Activated CD8-positive, alpha-beta memory T cell treated with anti-CD3 and anti-CD28 coated beads, Interleukin-2, amount 50 U/mL, for 1 hour (primary cell): ENCODE results near the gene TIAM1.

Experiments used
- DNase-seq: peaks from one replicate; pipeline ENCODE4 v3.0.0-alpha.2; 2020; ENCODE audit errors: extremely low read depth

The TIAM1 gene

DNA sequence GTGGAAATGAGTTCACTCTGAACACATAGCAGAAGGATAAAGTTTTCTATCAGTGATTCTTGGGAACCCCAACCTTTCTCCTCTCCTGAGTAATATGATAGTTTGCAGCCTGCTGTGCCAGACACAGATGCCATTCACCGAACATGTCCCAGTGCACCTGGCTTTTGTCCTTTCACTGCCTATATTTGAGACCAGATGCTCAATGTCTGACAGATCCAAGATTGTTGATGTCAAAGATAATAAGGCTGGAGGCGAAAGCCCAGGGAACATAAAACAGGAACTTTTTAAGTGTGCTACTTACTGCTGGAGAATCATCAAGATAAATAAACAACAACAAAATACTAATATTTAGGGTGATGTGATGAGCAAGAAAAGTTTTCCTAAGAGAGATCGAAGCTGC lies 139.3 kb downstream of the TIAM1 start:
- no peak for DNase-seq

- DNase-seq: no peak
These were observed 140.5 kb downstream of the TIAM1 start for GRCh38 chr21:31203431-31204054.

GRCh38 chr21:31201548-31201947 lies 142.5 kb downstream of the TIAM1 start:
- DNase-seq: no peak

DNA sequence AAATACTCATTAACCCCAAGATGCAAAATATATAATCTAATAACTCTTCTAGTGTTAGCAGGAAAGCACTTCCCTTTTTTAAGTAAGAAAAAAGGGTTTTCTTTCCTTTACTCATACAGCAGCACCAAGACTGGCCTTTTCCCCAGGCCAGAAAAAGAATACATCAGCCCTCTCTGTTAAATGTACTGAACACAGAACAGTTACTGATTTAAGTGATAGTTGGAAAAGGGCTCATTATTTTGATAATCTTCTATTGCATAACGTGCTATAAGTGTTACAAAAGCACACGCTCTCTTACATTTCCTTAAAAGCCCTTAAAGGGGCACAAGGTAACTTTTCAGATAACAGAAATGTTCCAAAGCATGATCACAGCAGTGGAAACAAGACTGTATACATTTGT lies 142.9 kb downstream of the TIAM1 start:
- DNase-seq: no peak

GRCh38 chr21:31198575-31198974 lies 145.5 kb downstream of the TIAM1 start:
- DNase-seq: no peak

GRCh38 chr21:31196724-31197123 lies 147.3 kb downstream of the TIAM1 start:
- no peak for DNase-seq

DNA sequence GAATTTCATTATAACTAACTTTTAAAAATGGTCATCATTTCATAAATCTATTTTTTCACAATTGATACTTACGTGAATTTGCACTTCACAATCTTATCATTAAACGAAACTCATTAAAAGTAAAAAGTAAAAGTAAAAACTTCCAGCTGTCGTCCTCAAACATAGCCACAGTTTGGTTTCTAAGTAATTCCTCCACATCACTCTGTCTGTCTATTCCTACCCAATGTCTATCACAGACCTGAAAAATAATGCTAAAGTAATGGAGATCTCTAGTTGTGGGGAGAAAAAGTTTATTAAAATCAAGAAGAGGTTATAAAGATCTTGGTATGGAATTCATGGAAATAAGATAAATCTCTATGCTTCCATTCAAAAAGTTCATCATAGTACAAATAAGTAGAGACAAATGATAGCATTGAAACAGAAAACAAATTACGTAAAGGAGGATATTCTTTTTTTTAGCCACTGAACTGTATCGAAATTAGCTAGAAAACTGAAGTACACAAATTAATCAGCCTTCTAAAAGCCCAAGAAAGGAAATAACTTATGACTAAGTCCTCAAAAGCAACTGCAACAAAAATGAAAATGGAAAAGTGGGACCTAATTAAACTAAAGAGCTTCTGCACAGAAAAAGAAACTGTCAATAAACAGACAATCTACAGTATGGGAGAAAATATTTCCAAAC lies 148.6 kb downstream of the TIAM1 start:
- no peak for DNase-seq

- DNase-seq: no peak
These were observed 149.4 kb downstream of the TIAM1 start for GRCh38 chr21:31194510-31195293.

DNA sequence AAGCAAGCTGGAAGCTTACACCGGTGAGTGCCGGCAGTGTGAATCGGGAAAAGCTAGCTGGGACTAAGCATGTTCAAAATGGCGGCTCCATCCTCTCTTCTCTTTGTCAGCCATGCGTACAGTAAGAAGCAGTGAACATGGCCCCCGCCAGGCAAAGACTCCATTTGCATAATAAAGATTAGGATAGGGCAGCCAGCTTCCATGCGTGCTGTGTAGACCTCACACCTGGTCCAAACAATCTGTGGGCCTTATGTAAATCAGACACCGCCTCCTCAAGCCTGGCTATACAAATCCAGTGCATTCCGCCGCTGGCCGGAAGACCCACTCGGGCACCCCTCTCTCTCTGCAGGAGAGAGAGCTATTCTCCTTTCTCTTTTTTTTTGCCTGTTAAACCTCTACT lies 150.3 kb downstream of the TIAM1 start:
- no peak for DNase-seq

GRCh38 chr21:31191553-31191952 lies 152.5 kb downstream of the TIAM1 start:
- no peak for DNase-seq

- no peak for DNase-seq
These were observed 153.5 kb downstream of the TIAM1 start for GRCh38 chr21:31190516-31190915.

- DNase-seq: no peak
These were observed 156.6 kb downstream of the TIAM1 start for GRCh38 chr21:31187499-31187898.

GRCh38 chr21:31186916-31187315 lies 157.1 kb downstream of the TIAM1 start:
- DNase-seq: no peak

DNA sequence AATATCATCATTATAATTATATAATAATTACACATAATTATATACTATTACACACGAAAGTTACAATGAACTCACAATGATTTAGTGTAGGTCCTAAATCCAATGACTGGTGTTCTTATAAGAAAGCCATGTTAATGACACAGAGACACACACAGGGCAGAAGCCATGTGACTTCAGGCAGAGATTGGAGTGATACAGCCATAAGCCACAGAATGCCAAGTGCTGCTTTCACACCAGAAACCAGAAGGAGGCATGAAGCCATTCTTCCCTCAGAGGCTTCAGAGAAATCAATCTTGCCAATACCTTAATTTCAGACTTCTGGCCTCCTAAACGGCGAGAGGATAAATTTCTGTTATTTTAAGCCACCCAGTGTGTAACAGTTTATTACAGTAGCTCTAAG lies 158.4 kb downstream of the TIAM1 start:
- DNase-seq: no peak

DNA sequence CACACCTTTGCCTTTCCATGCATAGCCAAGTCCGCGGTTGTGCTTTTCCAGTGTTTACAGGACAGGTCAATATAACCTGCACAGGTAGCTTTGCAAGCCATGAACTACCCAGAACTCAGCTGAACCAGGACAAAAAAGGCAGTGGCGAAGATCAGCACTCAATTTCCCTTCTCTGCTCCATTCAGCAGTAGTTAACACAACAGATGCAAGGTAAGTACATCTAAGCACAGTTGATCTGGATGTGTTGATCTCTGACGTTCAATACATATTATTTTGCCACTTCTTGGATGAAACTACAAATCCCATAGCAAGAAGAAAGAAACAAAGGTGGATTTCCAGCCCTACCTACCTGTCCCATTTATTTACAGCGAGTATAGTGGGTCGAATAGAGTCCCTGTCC lies 159.2 kb downstream of the TIAM1 start:
- DNase-seq: no peak

- DNase-seq: no peak
These were observed 159.6 kb downstream of the TIAM1 start for GRCh38 chr21:31184459-31184858.

GRCh38 chr21:31182231-31183140 lies 161.6 kb downstream of the TIAM1 start:
- DNase-seq: peak; percentile 36

- DNase-seq: no peak
These were observed 162.8 kb downstream of the TIAM1 start for GRCh38 chr21:31181082-31181750.

- DNase-seq: no peak
These were observed 163.6 kb downstream of the TIAM1 start for GRCh38 chr21:31180256-31181081.

GRCh38 chr21:31176725-31177124 lies 167.3 kb downstream of the TIAM1 start:
- DNase-seq: no peak
